NCI-H1417 (cell line): Measurements from ENCODE around the gene APOL2.
"Not testable (repeated sequence)": the region's sequence is repeated elsewhere in the genome, so short reads cannot be mapped to it uniquely, and the experiment has no call there.

ENCODE experiments used
- DNase-seq, 3 experiments: peaks; one replicate each; lab custom pipeline; 2025; lab: John Stamatoyannopoulos, UW

The APOL2 gene

GRCh38 chr22:36243986-36244385 lies 4.7 kb upstream of the APOL2 start:
- no peak for DNase-seq

- no peak for DNase-seq
These were observed 252 bp downstream of the APOL2 start for GRCh38 chr22:36239150-36239400.

DNA sequence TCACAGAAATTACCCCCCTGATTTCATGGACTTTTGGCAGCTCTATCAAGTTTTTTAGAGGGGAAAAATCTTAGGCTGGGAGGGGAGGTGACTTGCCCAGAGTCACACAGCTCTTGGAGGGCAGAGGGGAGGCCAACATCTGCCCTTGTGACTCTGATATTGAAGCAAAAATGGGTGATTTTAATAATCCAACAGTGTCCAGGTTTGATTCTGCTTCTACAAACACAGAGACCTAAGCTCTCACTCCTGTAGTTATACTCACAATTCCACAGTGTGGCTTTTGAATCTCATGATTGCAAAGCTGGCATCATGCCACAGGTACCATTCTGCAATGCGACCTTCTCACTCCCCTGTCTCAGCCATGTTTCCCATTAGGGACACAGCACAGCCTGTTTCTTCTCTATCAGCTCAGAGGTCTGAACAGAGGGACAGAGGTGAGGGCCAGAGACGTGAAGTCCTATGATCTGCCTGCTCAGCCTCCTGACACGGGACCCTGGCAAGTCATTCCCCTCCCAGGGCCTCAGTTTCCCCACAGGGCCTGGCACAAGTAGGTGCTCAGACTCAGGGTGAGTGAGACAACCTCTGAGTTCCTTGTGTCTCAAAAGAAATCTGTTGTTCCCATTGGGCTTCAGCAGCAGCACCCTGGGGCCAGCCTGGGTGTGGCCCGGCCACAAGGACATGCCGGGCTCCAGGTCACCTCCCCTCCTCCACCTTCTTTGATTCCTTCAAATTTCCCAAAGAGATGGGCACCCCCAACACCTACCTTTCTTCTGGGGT lies 766 bp downstream of the APOL2 start:
- DNase-seq = peak in 1 of 3 experiments; percentile 41

GRCh38 chr22:36237462-36238372 lies 1.6 kb downstream of the APOL2 start:
- peak in 1 of 3 experiments; percentile 6 for DNase-seq

DNA sequence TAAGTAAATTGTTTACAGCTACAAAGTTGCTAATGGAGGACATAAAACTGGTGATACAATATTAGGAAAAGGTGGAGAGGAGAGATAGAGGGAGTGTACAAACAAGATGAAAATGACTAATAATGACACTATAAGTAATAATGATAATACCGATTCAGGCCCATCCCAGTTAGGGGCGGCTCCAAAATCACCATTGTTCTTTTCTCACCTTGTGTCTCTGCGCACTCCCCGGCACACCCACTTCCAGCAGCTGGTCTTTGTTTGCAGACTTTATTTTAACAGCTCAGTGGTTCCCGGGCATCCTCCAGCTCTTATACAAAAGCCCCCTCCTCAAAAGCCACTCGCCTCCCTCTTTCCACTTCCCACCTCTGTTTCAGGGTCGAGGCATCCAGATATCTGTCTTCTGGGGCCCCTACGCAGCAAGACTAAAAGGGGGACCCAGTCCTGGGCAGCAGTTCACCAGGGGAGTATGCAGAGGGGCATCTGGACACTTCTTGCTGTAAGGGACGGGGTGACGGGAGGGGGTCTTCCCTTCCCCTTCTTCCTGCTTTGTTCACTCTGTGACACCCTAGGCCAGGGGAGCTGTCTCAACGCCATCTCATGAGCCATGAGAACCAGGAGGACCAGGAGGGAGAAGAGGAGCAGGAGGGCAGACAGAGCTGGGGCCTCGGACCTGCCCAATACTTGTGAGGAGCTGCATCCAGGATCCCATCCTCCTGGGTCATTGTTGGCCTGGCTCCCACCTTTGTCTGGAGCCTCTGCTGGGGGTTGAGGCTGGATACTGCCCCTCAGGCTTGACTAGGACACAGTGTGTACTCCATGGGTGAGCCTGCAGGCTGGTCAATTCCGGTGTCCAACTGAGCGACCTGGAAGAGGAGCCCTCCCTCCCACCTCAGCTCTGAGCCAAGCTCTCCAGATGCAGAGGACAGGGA lies 2.7 kb downstream of the APOL2 start:
- DNase-seq = no peak

DNA sequence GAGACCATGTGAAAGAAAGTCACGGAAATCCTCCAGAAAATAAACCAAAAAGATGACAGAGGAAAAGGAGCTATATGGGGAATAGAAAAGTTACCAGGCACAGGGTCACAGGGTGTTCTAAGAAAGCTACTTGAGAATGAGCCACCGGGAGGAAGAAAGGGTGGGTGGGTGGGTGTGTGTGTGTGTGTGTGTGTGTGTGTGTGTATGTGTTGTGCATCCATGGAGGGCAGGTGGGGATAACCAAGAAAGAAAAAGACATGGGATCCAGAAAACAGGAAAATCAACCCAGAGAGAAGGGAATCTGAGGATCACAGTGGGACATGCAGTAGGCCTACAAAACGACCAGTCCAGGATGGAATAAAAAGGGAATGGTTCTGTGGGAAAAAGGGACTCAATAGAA lies 3.7 kb downstream of the APOL2 start:
- DNase-seq = no peak

DNA sequence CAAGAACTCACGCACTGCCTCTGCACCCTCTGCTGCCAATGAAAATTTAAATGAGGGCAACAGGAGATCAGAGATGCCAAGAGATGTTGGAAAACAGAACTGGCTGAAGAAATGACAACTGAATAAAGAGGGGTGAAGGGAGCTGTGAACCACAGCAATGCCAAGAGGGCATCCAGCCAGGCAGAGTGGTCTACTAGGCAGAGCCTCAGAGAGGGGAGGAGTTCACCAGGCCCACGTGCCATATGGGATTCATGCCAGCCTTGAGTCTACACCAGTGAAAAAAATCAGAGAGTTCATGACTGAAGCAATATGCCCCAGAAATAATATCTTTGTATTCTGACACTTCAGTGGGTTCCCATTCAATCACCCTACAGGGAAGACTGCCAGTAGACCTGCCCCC lies 4.4 kb downstream of the APOL2 start:
- no peak for DNase-seq

DNA sequence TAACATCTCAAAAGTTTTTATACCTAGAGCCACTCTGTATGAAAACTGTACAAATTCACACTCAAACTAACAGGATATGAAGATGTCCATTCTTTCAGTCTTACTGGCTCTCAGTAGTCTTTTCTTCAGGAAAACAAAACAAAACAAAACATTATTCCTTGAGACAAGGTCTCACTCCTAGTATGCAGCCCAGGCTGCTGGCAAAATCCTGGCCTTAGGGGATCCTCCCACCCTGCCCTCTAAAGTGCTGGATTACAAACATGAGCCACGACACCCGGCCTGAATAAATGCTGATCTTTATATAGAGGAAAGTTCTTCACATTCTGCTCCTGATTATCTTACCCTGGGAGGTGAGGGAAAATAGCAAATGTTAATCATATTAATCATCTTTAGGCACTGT lies 5.1 kb downstream of the APOL2 start:
- DNase-seq = peak in 1 of 3 experiments; percentile 1

GRCh38 chr22:36233796-36234195 lies 5.5 kb downstream of the APOL2 start:
- no peak for DNase-seq

DNA sequence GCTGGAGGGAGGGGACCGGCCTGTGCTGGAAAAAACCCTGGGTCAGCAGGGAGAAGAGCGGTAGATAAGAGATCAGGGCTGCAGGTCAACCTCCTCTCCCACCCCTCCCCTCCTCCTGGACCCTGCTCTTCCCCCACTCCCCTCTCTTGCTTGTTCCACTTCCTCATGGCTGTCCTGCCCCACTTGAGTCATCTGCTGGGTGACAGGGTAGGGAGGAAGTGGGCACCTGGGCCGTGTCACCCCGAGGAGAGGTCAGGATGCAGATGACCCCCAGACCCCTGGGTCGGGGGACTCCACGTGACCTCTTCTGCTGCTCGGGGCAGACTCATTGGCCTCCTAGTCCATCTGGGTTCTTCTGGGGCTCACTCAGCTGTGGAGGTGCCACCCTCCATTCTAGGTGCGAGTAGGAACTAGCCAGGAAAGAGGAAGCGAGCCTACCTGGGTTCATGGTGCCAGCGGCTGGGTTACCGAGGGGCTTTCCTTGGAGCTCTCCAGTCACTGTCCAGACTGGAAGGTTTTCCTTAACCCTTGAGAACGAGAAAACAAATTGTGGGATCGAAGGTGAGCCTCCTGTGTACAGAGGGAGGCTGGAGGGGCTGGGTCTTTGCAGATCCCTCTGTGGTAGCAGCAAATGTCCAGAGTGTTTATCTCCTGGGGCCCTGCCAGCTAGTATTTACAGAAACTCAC lies 6.5 kb downstream of the APOL2 start:
- no peak for DNase-seq

DNA sequence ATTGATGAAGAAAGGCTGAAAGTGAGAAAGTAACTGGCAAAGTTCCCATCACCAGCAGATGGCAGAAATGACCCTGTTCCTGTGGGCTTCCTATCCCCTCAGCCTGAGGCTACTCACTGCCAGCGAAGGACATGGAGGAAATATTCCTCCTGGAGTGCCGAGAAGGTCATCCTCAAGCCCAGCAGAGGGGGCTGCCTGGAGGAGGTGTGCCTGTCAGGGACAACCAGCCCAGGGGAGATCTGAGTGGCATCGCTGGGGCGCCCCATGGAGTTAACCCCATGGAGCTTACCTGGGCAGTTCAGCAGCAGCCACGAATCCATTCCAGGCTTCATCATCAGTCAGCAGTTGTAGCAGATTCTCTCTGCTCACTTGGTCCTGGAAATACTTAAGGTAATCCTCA lies 8.3 kb downstream of the APOL2 start:
- DNase-seq = not testable (repeated sequence)

DNA sequence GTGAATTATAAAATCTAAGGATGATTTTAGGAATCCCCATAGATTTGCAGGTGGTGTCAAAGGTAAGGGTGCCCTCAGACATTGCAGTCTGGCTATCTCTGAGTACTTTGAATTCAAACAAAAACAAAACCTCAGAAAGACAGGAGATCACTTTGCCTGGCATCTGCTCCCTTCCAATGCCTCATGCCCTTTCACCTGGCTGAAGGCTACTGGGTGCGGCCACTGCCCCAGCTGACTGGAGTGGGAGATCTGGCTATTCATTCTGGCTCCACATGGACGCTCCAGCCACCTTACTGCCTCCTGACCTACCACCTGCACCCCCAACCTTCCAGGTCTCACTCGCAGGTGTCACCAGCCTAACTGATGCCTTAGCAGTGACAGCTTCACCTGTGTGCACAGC lies 9.7 kb downstream of the APOL2 start:
- DNase-seq = not testable (repeated sequence)

GRCh38 chr22:36228944-36229343 lies 10.4 kb downstream of the APOL2 start:
- DNase-seq = no peak

DNA sequence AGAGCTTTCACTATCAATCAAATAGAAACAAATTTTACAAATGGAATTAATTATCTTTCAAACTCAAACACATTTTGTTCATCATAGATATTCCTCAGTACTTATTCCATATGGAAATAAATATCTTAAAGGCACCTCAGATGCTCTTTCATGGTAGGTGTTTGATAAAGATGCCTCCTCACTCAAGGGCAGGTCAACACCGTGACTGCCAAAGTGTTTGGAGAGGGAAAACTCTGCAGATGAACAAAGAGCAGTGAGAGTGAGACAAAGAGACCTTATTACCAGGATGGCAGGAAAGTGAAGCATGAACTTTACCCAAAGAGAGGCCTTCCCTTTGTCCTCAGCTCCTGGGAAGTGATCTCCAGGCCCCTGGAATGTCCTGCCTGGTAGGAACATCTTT lies 11.0 kb downstream of the APOL2 start:
- not testable (repeated sequence) for DNase-seq

DNA sequence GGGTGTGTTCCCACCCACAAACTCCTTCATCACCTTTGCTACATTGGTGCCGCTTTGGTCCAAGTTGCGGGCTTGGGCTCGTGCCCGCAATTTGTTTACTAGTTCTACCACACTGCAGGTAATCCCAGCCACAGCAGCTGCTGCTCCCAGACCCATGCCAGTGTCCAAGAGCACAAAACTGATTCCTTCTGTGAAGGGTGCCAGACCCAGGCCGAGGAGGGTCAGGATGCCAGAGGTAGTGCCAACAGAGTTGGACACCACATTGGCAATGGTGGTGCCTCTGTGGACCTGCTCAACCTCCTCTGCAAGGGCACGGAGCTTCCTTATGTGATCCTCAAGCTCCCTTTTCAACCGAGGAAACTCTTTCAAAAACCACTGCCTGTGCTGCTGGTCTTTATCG lies 11.5 kb downstream of the APOL2 start:
- DNase-seq = no peak

DNA sequence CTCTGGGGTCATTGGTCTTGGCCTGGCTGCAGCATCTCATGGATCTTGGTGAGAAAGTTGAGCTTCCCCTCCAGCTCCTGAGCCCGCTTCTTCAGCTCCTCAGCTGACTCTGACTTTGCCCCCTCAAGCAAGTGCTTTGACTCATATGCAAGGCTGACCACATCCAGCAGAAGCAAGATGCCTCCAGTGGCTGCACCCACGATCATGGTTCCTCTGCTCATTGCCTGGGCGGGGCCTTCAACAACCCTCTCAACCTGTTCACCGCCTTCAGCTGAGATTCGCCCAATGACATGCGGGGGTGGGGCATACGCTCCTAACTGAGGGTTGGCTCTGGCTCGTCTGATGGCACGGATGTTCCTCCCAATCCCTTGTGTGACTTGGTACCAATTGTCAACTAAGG lies 11.9 kb downstream of the APOL2 start:
- DNase-seq = no peak

DNA sequence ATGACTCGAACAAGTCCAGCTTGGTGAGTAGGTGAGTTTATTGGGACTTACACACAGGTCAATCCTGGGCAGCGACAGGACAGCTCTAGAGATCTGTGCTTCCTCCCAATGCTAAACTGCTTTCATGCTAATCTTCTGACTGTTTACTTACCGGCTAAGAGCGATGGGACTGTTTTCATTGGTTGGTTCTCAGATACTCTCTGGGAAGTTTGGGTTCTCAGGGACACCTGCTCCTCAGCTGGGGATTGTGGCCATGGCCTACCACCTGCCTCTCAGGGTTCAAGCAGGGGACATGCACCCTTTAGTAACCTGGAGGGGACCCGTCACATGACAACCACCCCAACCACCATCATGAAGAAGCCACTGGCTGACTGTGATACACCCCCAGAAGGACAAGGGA lies 13.1 kb downstream of the APOL2 start:
- DNase-seq = no peak

DNA sequence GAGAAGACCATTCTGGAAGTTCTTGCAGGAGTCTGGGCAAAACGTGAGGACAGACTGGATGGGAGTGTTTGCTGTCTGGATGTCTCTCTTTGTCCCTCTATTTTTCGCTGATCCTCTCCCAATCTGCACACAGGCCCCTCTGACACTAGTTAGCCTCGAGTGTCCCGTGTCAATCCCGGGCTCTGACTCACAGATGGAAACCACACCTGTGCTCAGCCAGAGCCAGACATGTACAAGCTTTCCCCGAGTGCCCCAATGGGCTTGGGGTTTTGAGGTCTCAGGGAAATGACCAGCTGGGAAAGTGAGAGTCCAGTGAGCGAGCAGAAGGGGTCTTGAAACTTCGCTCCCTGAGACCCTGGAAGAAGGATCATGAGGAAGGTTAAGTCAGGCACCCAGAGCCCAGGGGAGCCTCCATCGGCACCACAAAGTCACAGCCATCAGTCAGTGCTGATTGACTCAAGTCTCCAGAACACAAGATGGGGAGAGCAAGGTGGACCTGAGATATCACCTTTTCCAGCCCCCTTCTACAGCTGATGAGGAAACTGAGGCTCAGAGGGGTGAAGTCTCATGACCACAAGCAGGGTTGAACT lies 13.9 kb downstream of the APOL2 start:
- no peak for DNase-seq

GRCh38 chr22:36224245-36224644 lies 15.1 kb downstream of the APOL2 start:
- DNase-seq = no peak

DNA sequence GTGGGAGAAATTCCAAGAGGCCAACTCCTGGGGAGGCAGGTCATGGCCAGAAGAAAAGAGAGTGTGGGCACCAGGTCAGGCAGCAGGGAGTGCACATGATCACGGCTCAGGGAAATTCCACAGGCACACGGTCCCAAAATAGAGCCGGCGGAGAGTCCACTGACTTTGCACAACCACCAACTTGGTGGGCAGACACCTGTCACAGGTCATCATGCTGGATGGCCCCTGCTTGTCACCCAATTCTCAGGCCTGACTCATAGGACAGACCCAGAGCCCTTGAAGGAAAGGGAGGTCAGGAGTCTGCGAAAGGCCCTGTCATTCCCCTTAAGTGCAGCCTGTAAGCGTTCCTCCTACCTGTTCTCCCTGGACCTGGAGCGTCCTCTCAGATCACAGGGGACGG lies 15.8 kb downstream of the APOL2 start:
- DNase-seq = no peak

DNA sequence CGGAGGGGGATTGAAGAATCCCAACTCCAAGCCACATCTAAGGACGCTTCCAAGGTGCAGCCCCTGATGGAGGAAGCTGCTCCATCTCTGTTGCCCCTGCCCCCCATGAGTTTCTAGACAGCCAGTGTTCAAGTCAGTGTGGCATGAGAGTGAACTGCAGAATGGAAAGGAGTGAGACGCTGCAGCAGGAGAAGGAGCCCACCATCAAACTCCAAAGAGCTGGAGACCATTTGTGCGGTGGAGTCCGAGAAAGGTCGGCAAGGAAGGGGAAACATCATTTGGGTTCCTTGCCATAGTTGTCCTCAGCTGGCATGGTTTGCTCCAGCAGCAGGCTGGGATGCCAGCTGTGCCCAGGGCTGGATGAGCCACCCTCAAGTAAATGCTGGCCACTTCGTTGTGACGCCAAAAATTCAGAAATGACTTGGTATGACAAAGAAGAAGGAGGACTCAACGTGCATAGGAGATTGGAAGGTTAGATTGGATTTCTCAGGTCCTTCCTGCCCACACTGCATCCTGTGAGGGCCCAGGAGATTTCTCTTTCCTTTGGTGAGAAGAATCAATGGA lies 16.4 kb downstream of the APOL2 start:
- no peak for DNase-seq
